Effector memory CD8-positive, alpha-beta T cell (primary cell): Measurements from ENCODE around the gene ADAMTS7.
"Not testable (repeated sequence)": the region's sequence is repeated elsewhere in the genome, so short reads cannot be mapped to it uniquely, and the experiment has no call there.

Experiments used
- ATAC-seq: fragments of 150-1000 bp; cut with Tn5 transposase; replicated peaks from 2 replicates; pipeline ENCODE4 v1.10.0; 2021; ENCODE audit warnings: mild to moderate bottlenecking, moderate library complexity
- DNase-seq, 3 experiments: peaks; one replicate each; pipeline ENCODE4 v3.0.0; 2021
- H3K27ac Mint-ChIP-seq, 2 donors: one replicate each; pipeline ENCODE4 v1.8.0; 2022; ENCODE audit warnings: mild to moderate bottlenecking in 2 of 2, mixed read lengths in 2 of 2, moderate library complexity in 2 of 2
- H3K27me3 Mint-ChIP-seq, 2 donors: one replicate each; pipeline ENCODE4 v1.8.0; 2022; ENCODE audit warnings: mixed read lengths in 2 of 2
- H3K36me3 Mint-ChIP-seq: one replicate; pipeline ENCODE4 v1.8.0; 2022; ENCODE audit warnings: mild to moderate bottlenecking, moderate library complexity, mixed read lengths; ENCODE audit not compliant: insufficient read depth
- H3K4me1 Mint-ChIP-seq, 2 donors: one replicate each; pipeline ENCODE4 v1.8.0; 2022; ENCODE audit warnings: low read depth in 2 of 2, mixed read lengths in 2 of 2
- H3K4me3 Mint-ChIP-seq, 2 donors: one replicate each; pipeline ENCODE4 v1.8.0; 2022; ENCODE audit warnings: mild to moderate bottlenecking in 2 of 2, mixed read lengths in 2 of 2, moderate library complexity in 2 of 2
- H3K9me3 Mint-ChIP-seq, 2 donors: one replicate each; pipeline ENCODE4 v1.8.0; 2022; ENCODE audit warnings: mixed read lengths in 2 of 2

The ADAMTS7 gene

DNA sequence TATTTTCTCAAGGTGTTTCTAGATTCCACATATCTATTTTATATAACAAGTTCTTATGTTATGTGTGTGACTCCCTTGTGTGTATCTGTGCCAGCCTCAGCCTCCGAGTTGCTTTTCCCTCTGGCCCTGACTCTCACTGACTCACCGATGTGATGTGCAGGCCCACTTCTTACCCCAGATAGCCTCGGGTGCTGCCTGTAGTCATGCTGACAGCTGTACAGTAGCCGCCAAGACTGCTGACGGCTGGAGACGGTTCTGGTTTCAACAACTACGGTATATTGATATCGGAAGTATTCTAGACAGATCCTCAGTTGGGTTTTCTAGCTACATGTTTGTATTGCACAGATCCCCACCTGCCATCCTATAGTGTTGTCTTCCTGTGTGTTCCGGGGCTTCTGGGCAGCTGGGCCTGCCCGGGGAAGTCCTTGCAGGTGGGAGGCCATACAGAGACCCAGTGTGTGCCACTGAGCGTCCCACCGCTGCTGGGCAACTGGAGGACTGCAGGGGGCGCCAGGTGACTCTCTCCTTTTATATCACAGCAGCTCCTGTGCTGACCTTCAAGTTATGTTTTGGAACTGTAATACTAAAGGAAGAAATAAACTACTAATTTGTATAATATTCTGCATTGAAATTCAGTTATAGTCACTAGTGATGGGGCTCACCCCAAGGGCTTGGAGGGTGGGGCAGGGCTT is 55.2 kb downstream of the ADAMTS7 start:
- DNase-seq (peak in 2 of 3 experiments; percentile 19 to 30), ATAC-seq (peak; percentile 49)
- H3K36me3 Mint-ChIP-seq, H3K27ac Mint-ChIP-seq, H3K4me3 Mint-ChIP-seq, H3K9me3 Mint-ChIP-seq, H3K27me3 Mint-ChIP-seq: not testable (repeated sequence)
- peaks cover 11 to 17% of the 10 kb centered on the region in 2 donors for H3K4me1 Mint-ChIP-seq

DNA sequence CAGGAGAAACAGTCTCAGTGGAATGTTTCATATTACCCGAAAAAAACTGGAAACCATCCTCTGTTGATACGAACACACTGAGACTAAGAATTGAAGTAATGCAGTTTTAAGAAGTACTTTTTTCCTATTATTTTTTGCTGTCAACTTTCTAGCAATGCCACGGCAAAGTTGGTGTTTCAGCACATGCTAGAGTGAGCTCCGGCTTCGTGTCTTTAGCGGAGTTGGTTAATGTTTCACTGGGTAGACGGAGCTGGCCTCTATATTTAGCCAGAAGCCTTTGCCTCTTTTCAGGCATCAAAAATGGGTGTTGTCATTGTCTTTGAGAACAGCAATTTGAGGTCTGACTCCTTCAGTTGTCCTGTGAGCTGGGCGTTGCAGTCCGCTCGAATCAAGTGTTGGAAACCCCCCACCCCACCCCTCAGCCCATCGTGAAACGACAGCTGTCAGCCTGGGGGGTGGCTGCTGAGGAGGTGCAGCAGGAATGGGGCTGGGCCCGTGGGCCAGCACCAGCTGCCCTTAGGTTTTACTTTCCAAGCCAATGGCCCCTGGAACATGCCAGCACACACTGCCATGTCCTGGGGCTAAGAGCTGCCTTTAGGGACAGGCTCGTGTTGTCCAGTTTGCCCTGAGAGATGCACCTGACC is 56.5 kb downstream of the ADAMTS7 start:
- not testable (repeated sequence) for H3K4me3 Mint-ChIP-seq, H3K36me3 Mint-ChIP-seq, DNase-seq, H3K9me3 Mint-ChIP-seq, ATAC-seq, H3K27me3 Mint-ChIP-seq, H3K27ac Mint-ChIP-seq
- H3K4me1 Mint-ChIP-seq, result peaks cover 15 to 17% of the 10 kb centered on the region in 2 donors

DNA sequence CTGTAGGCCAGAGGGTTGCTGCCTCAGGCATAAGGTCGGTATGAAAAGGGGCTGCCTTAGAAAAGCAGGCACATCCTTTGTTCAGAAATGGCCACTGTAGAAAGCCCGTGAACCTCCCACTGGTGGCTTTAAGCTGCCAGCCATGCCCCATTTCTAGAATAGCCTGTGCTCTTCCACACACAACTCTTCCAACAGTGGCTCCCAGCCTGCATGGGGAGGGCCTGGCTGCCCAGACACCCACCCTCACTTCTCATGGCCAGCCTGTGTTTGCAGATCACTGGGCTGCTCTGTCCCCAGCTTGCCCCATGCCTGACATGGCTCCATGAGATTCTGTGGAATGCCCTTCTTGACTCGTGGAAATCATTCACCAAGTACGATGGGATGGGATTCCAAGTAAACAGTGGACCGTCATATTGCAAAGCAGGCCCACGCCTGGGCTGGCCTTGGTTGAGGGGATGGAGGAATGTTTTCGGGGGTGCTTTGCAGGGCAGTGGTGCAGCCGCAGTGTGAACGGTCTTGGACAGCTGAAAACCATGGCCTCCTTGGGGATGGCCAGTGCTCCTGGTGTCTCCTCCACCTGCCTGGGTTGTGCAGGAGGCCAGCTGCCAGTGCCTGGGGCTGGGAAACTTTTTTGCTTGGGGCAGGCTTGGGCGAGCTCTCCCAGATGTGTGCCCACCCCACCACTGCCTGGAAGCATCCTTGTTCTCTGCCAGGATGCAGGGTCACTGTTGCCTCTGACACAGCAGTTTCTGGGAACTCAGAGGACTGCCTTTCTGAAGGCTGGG is 57.3 kb downstream of the ADAMTS7 start:
- not testable (repeated sequence) for H3K27me3 Mint-ChIP-seq, H3K36me3 Mint-ChIP-seq, H3K9me3 Mint-ChIP-seq, DNase-seq, H3K27ac Mint-ChIP-seq, ATAC-seq, H3K4me3 Mint-ChIP-seq
- peaks cover 15 to 17% of the 10 kb centered on the region in 2 donors for H3K4me1 Mint-ChIP-seq

DNA sequence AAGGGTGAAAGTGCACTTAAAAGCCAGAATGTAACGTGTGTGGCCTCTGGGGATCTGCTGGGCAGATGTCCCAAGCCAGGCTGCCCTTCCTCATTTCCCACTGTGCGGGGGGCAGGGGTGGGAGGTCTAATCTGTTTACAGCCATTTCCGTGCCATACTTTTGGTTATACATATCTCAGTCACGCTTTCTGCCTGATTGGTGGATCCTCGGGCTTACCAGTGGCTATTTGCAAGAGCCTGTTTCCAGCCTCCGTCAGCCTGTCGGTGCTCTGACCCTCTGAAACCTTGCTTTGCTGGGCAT is 58.0 kb downstream of the ADAMTS7 start:
- H3K27ac Mint-ChIP-seq, H3K9me3 Mint-ChIP-seq, H3K27me3 Mint-ChIP-seq, ATAC-seq, DNase-seq, H3K36me3 Mint-ChIP-seq, H3K4me3 Mint-ChIP-seq: not testable (repeated sequence)
- peaks cover 15 to 16% of the 10 kb centered on the region in 2 donors for H3K4me1 Mint-ChIP-seq

DNA sequence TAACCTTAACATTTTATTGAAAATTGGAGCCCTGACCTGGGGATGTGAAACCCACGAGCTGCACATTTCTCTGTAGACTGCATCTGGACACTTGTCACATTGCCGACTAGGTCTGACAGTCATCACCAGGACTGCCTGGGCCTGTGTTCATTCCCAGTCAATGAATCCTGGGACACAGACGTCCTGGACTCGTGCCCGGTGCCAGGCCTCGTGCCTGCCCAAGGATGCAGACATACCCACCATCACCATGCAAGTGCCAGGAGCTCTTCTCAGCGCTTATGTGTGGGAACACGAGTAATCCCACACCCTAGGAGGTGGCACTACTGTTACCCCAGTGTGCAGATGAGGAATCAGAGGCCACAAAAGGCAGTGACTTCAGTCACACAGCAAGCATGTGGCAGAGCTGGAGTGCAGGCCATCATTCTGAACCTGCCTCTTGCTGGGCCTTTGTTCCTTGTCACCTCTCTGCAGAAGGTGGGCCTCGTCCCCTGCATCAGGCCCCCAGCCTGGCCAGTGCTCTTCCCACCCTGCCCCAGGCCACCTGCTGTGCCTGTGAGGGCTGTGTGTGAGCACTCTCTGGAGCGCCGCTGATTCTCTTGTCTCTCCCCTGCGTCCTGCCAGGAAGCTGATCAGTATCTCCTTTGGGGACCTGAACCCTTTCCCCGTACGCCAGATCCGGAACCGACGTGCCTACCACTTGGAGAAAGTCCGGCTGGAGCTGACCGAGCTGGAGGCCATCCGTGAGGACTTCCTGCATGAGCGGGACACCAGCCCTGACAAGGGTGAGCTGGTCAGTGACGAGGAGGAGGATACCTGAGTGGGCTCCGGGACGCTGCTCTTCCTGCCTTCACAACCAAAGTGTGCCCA is 58.5 kb downstream of the ADAMTS7 start:
- H3K4me1 Mint-ChIP-seq, result peaks cover 15 to 16% of the 10 kb centered on the region in 2 donors
- no peak for ATAC-seq
- H3K36me3 Mint-ChIP-seq, result no peaks in the 10 kb centered on the region
- H3K27ac Mint-ChIP-seq, result no peak overlapping the region
- no peaks in the 10 kb centered on the region for H3K27me3 Mint-ChIP-seq
- no peaks in the 10 kb centered on the region for H3K9me3 Mint-ChIP-seq
- H3K4me3 Mint-ChIP-seq, result no peak overlapping the region
- DNase-seq, result no peak

DNA sequence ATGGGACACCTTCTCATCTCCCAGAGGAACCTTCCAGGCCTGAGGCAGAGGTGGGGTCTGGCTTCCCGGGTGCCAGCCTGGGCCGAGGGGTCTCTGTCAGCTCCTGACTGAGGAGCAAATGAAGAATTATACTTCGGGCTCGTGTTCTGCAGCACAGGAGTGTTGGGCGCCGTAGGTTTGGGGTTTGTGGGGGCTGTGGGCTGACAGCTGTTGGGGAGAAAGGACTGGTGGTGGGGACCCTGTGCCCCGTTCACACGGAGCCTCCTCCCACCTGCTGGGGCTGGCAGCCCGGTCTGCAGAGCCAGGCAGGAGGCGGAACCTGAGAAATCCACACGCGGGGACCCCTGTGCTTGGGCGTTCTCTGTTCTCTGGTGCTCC is 59.7 kb downstream of the ADAMTS7 start:
- no peaks in the 10 kb centered on the region for H3K9me3 Mint-ChIP-seq
- H3K4me1 Mint-ChIP-seq, result peaks cover 7 to 8% of the 10 kb centered on the region in 2 donors
- H3K27ac Mint-ChIP-seq, result no peak overlapping the region
- H3K4me3 Mint-ChIP-seq, result no peak overlapping the region
- no peaks in the 10 kb centered on the region for H3K36me3 Mint-ChIP-seq
- ATAC-seq (no peak), DNase-seq (no peak)
- no peaks in the 10 kb centered on the region for H3K27me3 Mint-ChIP-seq

DNA sequence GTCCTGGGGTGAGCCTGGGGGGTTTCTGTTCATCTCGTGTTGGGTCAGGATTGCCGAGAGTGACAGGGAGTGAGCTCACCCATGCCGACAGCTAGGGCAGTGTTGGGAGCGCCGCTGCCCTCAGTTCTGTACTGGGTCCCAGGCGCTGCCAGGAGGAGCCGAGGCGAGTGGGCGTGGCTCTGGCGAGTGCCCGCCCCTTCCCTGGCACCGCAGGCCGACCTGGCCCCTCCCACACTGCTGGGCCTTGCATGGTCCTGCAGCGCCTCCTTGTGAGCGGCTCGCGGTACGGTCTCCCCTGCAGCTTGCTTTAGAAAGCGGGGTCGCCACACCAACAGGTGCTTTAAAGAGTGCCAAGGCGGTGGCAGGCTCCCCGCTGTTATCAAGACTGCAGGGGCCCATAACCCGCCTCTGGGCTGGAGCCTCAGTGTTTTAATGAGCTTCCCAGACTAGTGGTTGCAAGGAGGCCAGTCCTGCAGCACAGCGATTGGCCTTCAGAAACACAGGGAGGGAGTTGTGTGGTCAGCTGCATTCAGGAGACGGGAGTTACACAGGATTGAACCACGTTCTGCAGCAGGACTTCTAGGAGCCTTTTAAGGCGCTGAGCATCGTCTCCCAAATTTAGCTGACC is 60.2 kb downstream of the ADAMTS7 start:
- ATAC-seq, result peak; percentile 100
- not testable (repeated sequence) for H3K27me3 Mint-ChIP-seq, H3K36me3 Mint-ChIP-seq, H3K4me1 Mint-ChIP-seq, H3K9me3 Mint-ChIP-seq
- peak overlapping the region; percentile 53 to 73 for H3K4me3 Mint-ChIP-seq
- peak overlapping the region in 1 of 2 donors; percentile 20 for H3K27ac Mint-ChIP-seq
- DNase-seq, result peak; percentile 92 to 93 (median 93)

DNA sequence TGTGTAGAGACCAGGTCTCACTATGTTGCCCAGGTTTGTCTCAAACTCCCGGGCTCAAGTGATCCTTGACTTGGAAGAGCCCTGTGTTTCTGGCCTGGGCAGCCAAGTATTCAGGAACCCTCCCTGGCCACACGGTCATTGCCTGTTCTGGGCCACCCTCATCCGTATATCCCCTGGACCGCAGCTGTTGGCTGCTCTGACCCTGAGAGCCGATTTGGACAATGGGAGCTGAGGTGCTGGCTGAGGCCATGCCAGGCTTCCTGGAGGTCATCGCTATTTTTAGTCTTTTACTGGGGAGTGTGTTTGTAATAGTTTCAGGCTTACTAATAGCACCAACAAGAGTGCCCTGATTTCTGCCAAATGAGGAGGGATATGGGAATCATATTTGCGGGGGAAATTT is 60.7 kb downstream of the ADAMTS7 start:
- H3K27ac Mint-ChIP-seq, result peak overlapping the region in 1 of 2 donors; percentile 20
- DNase-seq (no peak), ATAC-seq (no peak)
- no peaks in the 10 kb centered on the region for H3K27me3 Mint-ChIP-seq
- H3K9me3 Mint-ChIP-seq, result no peaks in the 10 kb centered on the region
- peak overlapping the region; percentile 53 to 73 for H3K4me3 Mint-ChIP-seq
- peaks cover 7 to 8% of the 10 kb centered on the region in 2 donors for H3K4me1 Mint-ChIP-seq
- no peaks in the 10 kb centered on the region for H3K36me3 Mint-ChIP-seq

DNA sequence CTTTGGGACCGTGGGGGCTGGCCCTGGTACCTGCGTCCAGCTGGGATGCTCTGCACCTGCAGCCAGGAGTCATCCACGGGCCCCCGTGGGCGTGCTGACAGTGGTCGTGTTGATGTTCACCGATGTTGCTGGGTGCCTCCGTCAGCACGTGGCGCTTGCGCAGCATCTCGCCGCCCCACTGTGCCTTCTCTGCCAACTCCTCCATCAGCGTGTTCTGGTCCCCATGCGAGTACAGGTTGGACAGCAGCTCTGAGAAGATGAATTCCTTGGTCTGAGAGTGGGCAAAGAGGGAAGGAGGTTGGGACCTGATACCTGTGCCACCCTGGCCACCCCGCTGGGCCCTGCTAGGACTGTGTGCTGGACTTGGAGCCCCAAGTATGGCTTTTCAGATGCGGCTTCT is 61.4 kb downstream of the ADAMTS7 start:
- H3K4me1 Mint-ChIP-seq, result peaks cover 7 to 8% of the 10 kb centered on the region in 2 donors
- DNase-seq, result no peak
- ATAC-seq, result no peak
- H3K9me3 Mint-ChIP-seq, result no peaks in the 10 kb centered on the region
- H3K27ac Mint-ChIP-seq, result no peak overlapping the region
- no peaks in the 10 kb centered on the region for H3K36me3 Mint-ChIP-seq
- no peaks in the 10 kb centered on the region for H3K27me3 Mint-ChIP-seq
- no peak overlapping the region for H3K4me3 Mint-ChIP-seq

DNA sequence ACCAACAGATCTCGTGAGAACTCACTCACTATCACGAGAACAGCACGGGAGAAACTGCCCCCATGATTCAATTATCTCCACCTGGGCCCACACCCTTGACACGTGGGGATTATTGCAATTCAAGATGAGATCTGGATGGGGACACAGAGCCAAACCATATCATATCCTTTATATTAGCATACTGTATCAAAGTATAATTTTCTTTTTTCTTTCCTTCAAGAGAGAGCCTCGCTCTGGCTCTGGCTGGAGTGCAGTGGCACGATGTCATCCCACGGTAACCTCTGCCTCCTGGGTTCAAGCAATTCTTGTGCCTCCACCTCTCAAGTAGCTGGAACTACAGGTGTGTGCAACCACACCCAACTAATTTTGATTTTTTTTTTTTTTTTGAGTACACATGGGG is 63.4 kb downstream of the ADAMTS7 start:
- DNase-seq, ATAC-seq, H3K4me3 Mint-ChIP-seq, H3K27me3 Mint-ChIP-seq, H3K36me3 Mint-ChIP-seq, H3K4me1 Mint-ChIP-seq, H3K27ac Mint-ChIP-seq, H3K9me3 Mint-ChIP-seq: not testable (repeated sequence)

DNA sequence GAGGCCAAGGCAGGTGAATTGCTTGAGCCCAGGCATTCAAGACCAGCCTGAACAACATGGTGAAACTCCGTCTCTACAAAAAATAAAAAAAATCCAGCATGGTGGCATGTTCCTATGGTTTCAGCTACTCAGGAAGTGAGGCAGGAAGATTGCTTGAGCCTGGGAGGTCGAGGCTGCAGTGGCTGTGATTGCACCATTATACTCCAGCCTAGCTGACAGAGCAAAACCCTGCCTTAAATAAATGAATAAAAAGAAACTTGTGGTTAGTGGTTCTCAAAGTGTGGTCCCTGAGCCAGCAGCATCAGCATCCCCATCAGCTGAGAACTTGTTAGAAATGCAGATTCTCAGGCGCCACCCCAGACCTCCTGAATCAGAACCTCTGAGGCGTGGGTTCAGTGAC is 69.6 kb downstream of the ADAMTS7 start:
- not testable (repeated sequence) for ATAC-seq, H3K4me3 Mint-ChIP-seq, H3K4me1 Mint-ChIP-seq, DNase-seq, H3K36me3 Mint-ChIP-seq, H3K9me3 Mint-ChIP-seq
- Mint-ChIP-seq H3K27me3 (peaks cover 15 to 24% of the 10 kb centered on the region in 2 donors), H3K27ac (peak overlapping the region in 1 of 2 donors; percentile 26)

DNA sequence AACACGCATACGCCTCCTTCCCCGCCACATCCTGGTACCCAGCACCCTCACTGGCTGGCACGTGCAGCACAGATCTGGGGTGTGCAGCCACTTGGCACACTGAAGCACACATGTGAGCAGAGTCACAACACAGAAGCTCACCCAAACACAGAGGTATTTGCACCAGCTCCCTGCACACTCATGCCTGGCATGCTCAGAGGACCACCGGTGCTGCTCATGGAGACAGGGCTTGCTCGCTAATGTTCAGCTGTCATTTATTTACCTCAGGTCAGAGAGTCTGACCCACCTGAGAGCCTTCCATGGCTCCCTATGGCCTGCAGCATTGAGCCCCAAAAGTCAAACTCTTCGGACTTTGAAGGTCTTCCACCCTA is 70.4 kb downstream of the ADAMTS7 start:
- H3K36me3 Mint-ChIP-seq, result no peaks in the 10 kb centered on the region
- peaks cover 4 to 7% of the 10 kb centered on the region in 2 donors for H3K4me1 Mint-ChIP-seq
- no peak overlapping the region for H3K4me3 Mint-ChIP-seq
- H3K9me3 Mint-ChIP-seq, result no peaks in the 10 kb centered on the region
- DNase-seq, result no peak
- ATAC-seq, result no peak
- H3K27me3 Mint-ChIP-seq, result peaks cover 15 to 24% of the 10 kb centered on the region in 2 donors
- H3K27ac Mint-ChIP-seq, result no peak overlapping the region
